ENCODE data around the gene SPATS1. TPM values are rescaled to one million over a fixed set of nuclear protein-coding genes. Genes with fewer than 3 reads are reported as not detected.

Gene SPATS1
- total and polyA plus RNA-seq, 10 donors, result not detected

- DNase-seq, result no peak
- no peaks in the 10 kb centered on the region for H3K9me3 ChIP-seq
- no peak overlapping the region for H3K27ac ChIP-seq
- intact Hi-C loops (cut with DNase I; ENCODE audit: low total_unique reads), result no loop called here
- TF ChIP-seq POLR2A (IDR thresholded peaks at IDR 0.05) (no peak), POLR2AphosphoS5 (IDR thresholded peaks at IDR 0.05) (no peak), CTCF (IDR thresholded peaks at IDR 0.05 in 8 of 11, conservative IDR thresholded peaks at IDR 0.05 in 3 of 11) (no peak)
- peaks cover 0 to 79% (median 72%) of the 10 kb centered on the region in 6 donors for H3K36me3 ChIP-seq
- no peaks in the 10 kb centered on the region for H3K27me3 ChIP-seq (replicated peaks in 1 of 7)
- H3K4me3 ChIP-seq, result no peak overlapping the region
- WGBS, 5 donors, result 94 to 100% (median 96%) methylated on average over 2 of the region's 2 CpGs
- peaks cover 6 to 21% (median 15%) of the 10 kb centered on the region in 6 donors for H3K4me1 ChIP-seq
These were observed 33.4 kb upstream of the SPATS1 start for GRCh38 chr6:44309092-44309491.

GRCh38 chr6:44309631-44310030 is 32.8 kb upstream of the SPATS1 start:
- Histone ChIP-seq H3K36me3 (peaks cover 0 to 74% (median 67%) of the 10 kb centered on the region in 6 donors), H3K27ac (no peak overlapping the region), H3K4me3 (no peak overlapping the region), H3K4me1 (peaks cover 6 to 21% (median 15%) of the 10 kb centered on the region in 6 donors), H3K27me3 (replicated peaks in 1 of 7) (no peaks in the 10 kb centered on the region), H3K9me3 (no peaks in the 10 kb centered on the region)
- DNase-seq, result no peak
- intact Hi-C loops (cut with DNase I; ENCODE audit: low total_unique reads), result no loop called here
- no peak for TF ChIP-seq POLR2A (IDR thresholded peaks at IDR 0.05)
- no peak for TF ChIP-seq POLR2AphosphoS5 (IDR thresholded peaks at IDR 0.05)
- TF ChIP-seq CTCF (IDR thresholded peaks at IDR 0.05 in 8 of 11, conservative IDR thresholded peaks at IDR 0.05 in 3 of 11), result no peak

- Histone ChIP-seq H3K4me3 (no peak overlapping the region), H3K27me3 (replicated peaks in 1 of 7) (no peaks in the 10 kb centered on the region), H3K36me3 (peaks cover 0 to 68% (median 61%) of the 10 kb centered on the region in 6 donors), H3K4me1 (peaks cover 6 to 21% (median 15%) of the 10 kb centered on the region in 6 donors), H3K27ac (no peak overlapping the region), H3K9me3 (no peaks in the 10 kb centered on the region)
- 88 to 99% (median 97%) methylated on average over 3 of the region's 3 CpGs for WGBS, 5 donors
- intact Hi-C loops (cut with DNase I; ENCODE audit: low total_unique reads), result no loop called here
- no peak for DNase-seq
- TF ChIP-seq CTCF (IDR thresholded peaks at IDR 0.05 in 8 of 11, conservative IDR thresholded peaks at IDR 0.05 in 3 of 11) (no peak), POLR2A (IDR thresholded peaks at IDR 0.05) (no peak), POLR2AphosphoS5 (IDR thresholded peaks at IDR 0.05) (no peak)
These were observed 32.2 kb upstream of the SPATS1 start for GRCh38 chr6:44310241-44310640.

- DNase-seq, result no peak
- no peaks in the 10 kb centered on the region for H3K9me3 ChIP-seq
- H3K27me3 ChIP-seq (replicated peaks in 1 of 7), result no peaks in the 10 kb centered on the region
- peaks cover 6 to 21% (median 15%) of the 10 kb centered on the region in 6 donors for H3K4me1 ChIP-seq
- intact Hi-C loops (cut with DNase I; ENCODE audit: low total_unique reads), result no loop called here
- H3K36me3 ChIP-seq, result peaks cover 0 to 57% (median 51%) of the 10 kb centered on the region in 6 donors
- no peak overlapping the region for H3K4me3 ChIP-seq
- H3K27ac ChIP-seq, result no peak overlapping the region
- no peak for TF ChIP-seq POLR2AphosphoS5 (IDR thresholded peaks at IDR 0.05)
- no peak for TF ChIP-seq CTCF (IDR thresholded peaks at IDR 0.05 in 8 of 11, conservative IDR thresholded peaks at IDR 0.05 in 3 of 11)
- no peak for TF ChIP-seq POLR2A (IDR thresholded peaks at IDR 0.05)
- WGBS, 5 donors, result 50 to 95% (median 72%) methylated on average over 2 of the region's 2 CpGs
These were observed 31.1 kb upstream of the SPATS1 start for GRCh38 chr6:44311304-44311703.
